Lower lobe of right lung (tissue), 2 donors: ENCODE measurements around the gene PRSS35. TPM values are rescaled to one million over a fixed set of nuclear protein-coding genes. Genes with fewer than 3 reads are reported as not detected.

Experiments
- ATAC-seq, 2 donors: fragments of 200-7000 bp; cut with Tn5 transposase; one replicate each; pipeline ENCODE4 v1.9.1; 2020 to 2022; ENCODE audit warnings: mild to moderate bottlenecking in 2 of 2, moderate library complexity in 2 of 2
- DNase-seq: peaks from one replicate; pipeline ENCODE4 v3.0.0-alpha.2; 2020
- H3K27ac ChIP-seq: fragments of 200-600 bp; one replicate; pipeline ENCODE4 v1.8.0; 2022
- H3K27me3 ChIP-seq: fragments of 200-600 bp; one replicate; pipeline ENCODE4 v1.8.0; 2022; ENCODE audit warnings: low read depth
- H3K36me3 ChIP-seq: fragments of 200-600 bp; one replicate; pipeline ENCODE4 v1.8.0; 2022; ENCODE audit warnings: mild to moderate bottlenecking
- H3K4me1 ChIP-seq: fragments of 200-600 bp; one replicate; pipeline ENCODE4 v1.8.0; 2022
- H3K4me3 ChIP-seq: fragments of 200-600 bp; one replicate; pipeline ENCODE4 v1.8.0; 2022; ENCODE audit warnings: mild to moderate bottlenecking
- H3K9me3 ChIP-seq: fragments of 200-600 bp; one replicate; pipeline ENCODE4 v1.8.0; 2022
- intact Hi-C: fragments of 100-400 bp; cut with DNase I; formaldehyde crosslinking; loops from one replicate; pipeline ENCODE4 v1.11.0; 2022
- total RNA-seq: library from RNA; stranded (reverse); fragmentation: NEBNext Ultra II Directional; extraction: Animal tissue kit (Norgen Biotek cat#: 25700); gene quantifications from one replicate; pipeline ENCODE4 v1.2.1, GENCODE V29; 2021
- TF ChIP-seq, protein P1 (sequence below): fragments of 200-600 bp; IDR thresholded peaks from one replicate; pipeline ENCODE4 v1.8.0; 2022; ENCODE audit warnings: antibody characterized with exemption, mild to moderate bottlenecking
- donor health status: DM: no; HTN: yes; CAD: no; lungs with severe emphysema.

PRSS35 gene
- total RNA-seq, 1 donor from 2014 or later = 0.59 TPM

DNA sequence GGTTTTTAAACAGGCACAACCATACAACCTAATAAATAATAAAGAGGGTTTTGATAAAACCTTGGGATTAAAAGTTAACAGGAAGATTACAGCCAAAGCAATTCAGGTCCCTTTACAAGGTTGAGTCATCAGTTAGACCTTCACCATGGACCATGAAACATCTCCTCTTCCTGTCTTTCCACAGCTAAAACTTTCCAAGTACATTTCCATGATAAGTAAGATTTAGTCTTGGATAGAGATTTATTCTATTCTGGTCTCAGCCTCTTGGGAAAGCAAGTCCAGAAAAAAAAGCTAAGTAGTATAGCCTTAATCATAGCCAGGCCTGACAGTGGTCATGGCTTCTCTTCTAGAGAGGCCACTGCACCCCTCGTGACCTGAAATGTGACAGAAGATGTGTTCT, 2.9 kb upstream of the PRSS35 start:
- DNase-seq (no peak), ATAC-seq (no peak)
- H3K36me3 ChIP-seq = no peaks in the 10 kb centered on the region
- no peak overlapping the region for H3K4me3 ChIP-seq
- no peaks in the 10 kb centered on the region for H3K9me3 ChIP-seq
- peaks cover 14% of the 10 kb centered on the region for H3K4me1 ChIP-seq
- intact Hi-C loops = no loop called here
- no peaks in the 10 kb centered on the region for H3K27me3 ChIP-seq
- no peak overlapping the region for H3K27ac ChIP-seq
- TF ChIP-seq, protein P1, sequence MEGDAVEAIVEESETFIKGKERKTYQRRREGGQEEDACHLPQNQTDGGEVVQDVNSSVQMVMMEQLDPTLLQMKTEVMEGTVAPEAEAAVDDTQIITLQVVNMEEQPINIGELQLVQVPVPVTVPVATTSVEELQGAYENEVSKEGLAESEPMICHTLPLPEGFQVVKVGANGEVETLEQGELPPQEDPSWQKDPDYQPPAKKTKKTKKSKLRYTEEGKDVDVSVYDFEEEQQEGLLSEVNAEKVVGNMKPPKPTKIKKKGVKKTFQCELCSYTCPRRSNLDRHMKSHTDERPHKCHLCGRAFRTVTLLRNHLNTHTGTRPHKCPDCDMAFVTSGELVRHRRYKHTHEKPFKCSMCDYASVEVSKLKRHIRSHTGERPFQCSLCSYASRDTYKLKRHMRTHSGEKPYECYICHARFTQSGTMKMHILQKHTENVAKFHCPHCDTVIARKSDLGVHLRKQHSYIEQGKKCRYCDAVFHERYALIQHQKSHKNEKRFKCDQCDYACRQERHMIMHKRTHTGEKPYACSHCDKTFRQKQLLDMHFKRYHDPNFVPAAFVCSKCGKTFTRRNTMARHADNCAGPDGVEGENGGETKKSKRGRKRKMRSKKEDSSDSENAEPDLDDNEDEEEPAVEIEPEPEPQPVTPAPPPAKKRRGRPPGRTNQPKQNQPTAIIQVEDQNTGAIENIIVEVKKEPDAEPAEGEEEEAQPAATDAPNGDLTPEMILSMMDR = no peak

DNA sequence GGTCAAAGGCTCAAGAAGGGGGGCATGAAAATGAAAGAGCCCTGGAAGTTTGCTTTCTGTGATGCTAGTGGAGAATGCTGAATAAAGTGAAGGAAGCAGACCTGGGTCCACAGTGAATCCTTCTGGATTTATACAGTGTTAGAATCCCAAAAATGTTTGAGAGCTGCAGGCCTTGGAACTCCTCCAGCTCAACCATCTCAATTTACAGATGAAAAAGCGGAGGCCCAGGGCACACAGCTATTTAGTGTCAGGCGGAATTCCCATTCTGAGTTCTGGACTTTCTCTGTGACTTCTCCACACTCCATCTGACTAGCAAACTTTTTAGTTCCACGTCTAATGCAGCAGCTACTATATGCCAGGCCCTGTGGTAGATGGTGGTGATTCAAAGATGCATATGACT, 1.5 kb upstream of the PRSS35 start:
- Histone ChIP-seq H3K36me3 (no peaks in the 10 kb centered on the region), H3K27me3 (no peaks in the 10 kb centered on the region), H3K9me3 (no peaks in the 10 kb centered on the region), H3K4me3 (no peak overlapping the region), H3K27ac (no peak overlapping the region), H3K4me1 (peaks cover 6% of the 10 kb centered on the region)
- DNase-seq (no peak), ATAC-seq (no peak)
- TF ChIP-seq, protein P1 = no peak
- intact Hi-C loops = loop anchor here (5.0 kb wide), 1 partner anchor 93 kb away; no protein-coding TSS in a partner anchor

DNA sequence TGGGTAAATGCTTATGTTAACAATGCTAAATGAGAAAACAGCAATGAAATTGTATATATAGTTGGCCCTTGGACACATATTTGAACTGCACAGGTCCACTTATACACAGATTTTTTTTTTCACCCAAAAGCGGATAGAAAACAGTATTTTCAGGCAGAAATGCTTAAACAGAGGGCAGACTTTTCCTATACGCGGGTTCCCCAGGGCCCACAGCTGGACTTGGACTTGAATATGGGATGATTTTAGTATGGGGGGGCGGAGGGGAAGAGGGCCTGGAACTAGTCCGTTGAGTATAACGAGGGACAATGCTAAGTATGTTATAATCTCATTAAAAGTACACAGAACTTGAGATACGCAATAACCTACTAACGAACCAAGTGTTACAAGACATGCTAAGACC, 1.1 kb upstream of the PRSS35 start:
- DNase-seq (no peak), ATAC-seq (no peak)
- H3K27me3 ChIP-seq = no peaks in the 10 kb centered on the region
- H3K9me3 ChIP-seq = no peaks in the 10 kb centered on the region
- H3K27ac ChIP-seq = no peak overlapping the region
- TF ChIP-seq, protein P1 = no peak
- H3K36me3 ChIP-seq = no peaks in the 10 kb centered on the region
- intact Hi-C loops = loop anchor here (5.0 kb wide), 1 partner anchor 94 kb away; no protein-coding TSS in a partner anchor
- peaks cover 6% of the 10 kb centered on the region for H3K4me1 ChIP-seq
- H3K4me3 ChIP-seq = no peak overlapping the region

DNA sequence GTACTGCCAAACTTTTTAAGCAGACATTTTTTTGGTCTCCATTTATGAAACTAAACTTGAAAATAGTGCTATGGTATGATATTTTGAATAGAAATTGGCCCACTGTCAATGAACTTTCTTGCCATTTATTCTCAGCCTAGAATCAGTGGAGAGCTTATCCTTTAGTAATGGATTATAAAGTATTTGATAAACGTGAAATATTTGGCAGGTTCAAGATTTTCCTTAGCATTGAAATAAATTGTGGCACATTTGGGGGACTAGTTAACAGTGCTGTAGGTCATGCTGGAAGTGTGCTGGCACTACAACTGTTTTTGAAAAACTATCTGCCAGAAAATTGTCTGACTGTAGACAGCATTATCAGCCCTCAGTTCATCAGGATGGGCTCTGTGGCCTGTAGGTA, 2.1 kb downstream of the PRSS35 start:
- no peak for DNase-seq

DNA sequence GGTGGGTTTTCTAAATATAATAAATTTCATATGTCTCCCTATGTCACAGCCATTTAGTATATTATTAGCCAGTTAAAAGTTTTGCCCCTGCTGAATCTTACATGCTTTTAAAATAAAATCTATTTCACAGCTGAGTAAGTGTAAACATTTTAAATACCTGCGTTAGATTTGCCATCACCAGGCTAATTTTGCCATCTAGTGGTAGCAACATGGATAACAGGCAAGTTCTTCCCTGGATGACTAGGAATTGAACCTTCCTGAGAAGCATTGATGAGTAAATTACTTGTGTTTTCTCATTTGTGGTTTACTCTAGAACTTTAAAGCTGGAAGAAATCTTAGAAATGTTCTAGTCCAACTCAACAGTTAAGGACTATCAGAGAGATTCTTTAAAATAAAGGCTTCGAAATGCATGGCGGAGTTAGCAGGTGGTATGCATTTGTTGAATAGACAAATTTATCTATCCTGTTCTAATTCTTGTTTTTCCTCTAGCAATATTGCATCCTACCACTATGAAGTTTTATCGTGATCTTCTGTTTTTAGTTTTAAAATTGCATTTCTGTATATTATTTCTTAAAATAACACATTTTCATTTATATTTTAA, 2.6 kb downstream of the PRSS35 start:
- Histone ChIP-seq H3K27me3 (no peaks in the 10 kb centered on the region), H3K36me3 (no peaks in the 10 kb centered on the region), H3K4me3 (no peak overlapping the region), H3K27ac (no peak overlapping the region), H3K4me1 (peaks cover 6% of the 10 kb centered on the region), H3K9me3 (no peaks in the 10 kb centered on the region)
- ATAC-seq = peak in 1 of 2 donors; percentile 39
- TF ChIP-seq, protein P1 = peak; percentile 78
- no peak for DNase-seq
- intact Hi-C loops = loop anchor here (5.0 kb wide), 1 partner anchor 98 kb away; no protein-coding TSS in a partner anchor

More for the DNA sequence above, 2.1 kb downstream of the PRSS35 start:
- Histone ChIP-seq H3K4me3 (no peak overlapping the region), H3K27me3 (no peaks in the 10 kb centered on the region), H3K4me1 (peaks cover 6% of the 10 kb centered on the region), H3K27ac (no peak overlapping the region), H3K9me3 (no peaks in the 10 kb centered on the region), H3K36me3 (no peaks in the 10 kb centered on the region)
- TF ChIP-seq, protein P1 = no peak
- intact Hi-C loops = loop anchor here (5.0 kb wide), 1 partner anchor 97 kb away; no protein-coding TSS in a partner anchor
- no peak for ATAC-seq
